ENCODE data around the gene POC1A. TPM values are rescaled to one million over a fixed set of nuclear protein-coding genes. Genes with fewer than 3 reads are reported as not detected.

POC1A gene
- total and polyA plus RNA-seq, 10 of the 15 experiments (the other 5 are each of a cell fraction or from before 2014, with no cell fraction given) = 8.5 to 49.8 (median 23.5) TPM

DNA sequence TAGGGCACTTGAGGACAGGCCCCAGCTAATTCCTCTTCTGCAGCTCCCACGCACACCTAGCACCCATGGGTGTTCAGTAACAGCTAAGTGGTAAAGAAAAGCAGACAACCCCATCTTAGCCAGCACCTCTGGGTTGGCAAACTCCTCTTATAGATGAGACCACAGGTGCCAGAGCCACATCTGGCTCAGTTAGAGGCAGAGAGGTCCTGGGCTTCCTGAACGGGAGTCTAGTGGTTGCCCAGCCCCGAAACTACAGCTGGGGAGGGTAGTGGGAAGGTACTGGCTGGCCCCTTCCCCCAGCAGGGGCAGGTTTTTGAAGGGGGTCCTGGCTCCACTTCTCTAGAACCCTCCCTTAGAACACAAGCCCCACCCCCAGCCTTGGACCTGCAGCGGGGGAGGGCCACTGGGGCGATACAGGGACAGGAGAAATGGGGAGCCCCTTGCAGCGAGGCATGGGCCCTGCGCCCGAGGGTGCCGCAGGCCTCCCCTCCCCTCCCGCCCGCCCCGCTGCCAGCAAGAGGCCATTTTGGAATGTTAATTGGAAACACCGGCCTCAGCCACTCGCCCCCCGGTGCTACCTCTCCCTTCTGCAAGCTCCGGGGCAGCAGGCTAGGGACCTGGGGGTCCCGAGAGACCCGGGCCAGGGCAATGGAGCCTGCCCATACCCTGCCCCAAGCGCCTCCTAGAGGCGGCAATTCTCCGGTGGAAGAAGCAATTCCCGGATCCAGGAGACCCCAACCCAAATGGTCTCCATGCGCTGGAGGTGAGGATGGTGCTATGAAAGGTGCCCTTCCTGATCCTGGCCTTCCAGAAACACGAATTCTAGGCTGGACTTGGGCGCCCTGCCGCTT, 99.3 kb downstream of the POC1A start (continued):
- TF ChIP-seq ZSCAN29 (IDR thresholded peaks at IDR 0.05) = no peak
- TF ChIP-seq ASH2L (IDR thresholded peaks at IDR 0.05; ENCODE audit: borderline replicate concordance, low read depth) = no peak
- TF ChIP-seq YY1 (IDR thresholded peaks at IDR 0.05; ENCODE audit: low read depth, low read length) = 0 out of 2 replicates have a peak, but pooled peaks have one; percentile 68
- peak; percentile 41; the same call in 1 of the 2 replicates for TF ChIP-seq SMARCA5 (IDR thresholded peaks at IDR 0.05)
- no peak for TF ChIP-seq BACH1 (IDR thresholded peaks at IDR 0.05; ENCODE audit: borderline replicate concordance)
- TF ChIP-seq ZNF384 (IDR thresholded peaks at IDR 0.05; ENCODE audit: borderline replicate concordance, low read depth, low read length) = no peak
- TF ChIP-seq, protein P1, sequence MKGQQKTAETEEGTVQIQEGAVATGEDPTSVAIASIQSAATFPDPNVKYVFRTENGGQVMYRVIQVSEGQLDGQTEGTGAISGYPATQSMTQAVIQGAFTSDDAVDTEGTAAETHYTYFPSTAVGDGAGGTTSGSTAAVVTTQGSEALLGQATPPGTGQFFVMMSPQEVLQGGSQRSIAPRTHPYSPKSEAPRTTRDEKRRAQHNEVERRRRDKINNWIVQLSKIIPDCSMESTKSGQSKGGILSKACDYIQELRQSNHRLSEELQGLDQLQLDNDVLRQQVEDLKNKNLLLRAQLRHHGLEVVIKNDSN (IDR thresholded peaks at IDR 0.05; ENCODE audit: borderline replicate concordance, extremely low read length, insufficient read depth, low read depth, low read length) = no peak
- peak; percentile 51 for TF ChIP-seq IKZF1 (conservative IDR thresholded peaks at IDR 0.05)
- no peak for TF ChIP-seq HCFC1 (IDR thresholded peaks at IDR 0.05; ENCODE audit: low read length)
- no peak for TF ChIP-seq LARP7 (IDR thresholded peaks at IDR 0.05)
- no peak for TF ChIP-seq POLR2AphosphoS2 (IDR thresholded peaks at IDR 0.05; ENCODE audit: low read depth, low read length)

All from GM12878 (cell line).